Uterus (tissue), 2 donors: ENCODE data around the gene EIF1AX.

Experiments
- CTCF ChIP-seq, 4 experiments: fragments of 200-600 bp in 2 of 4; fragments of 450-650 bp in 2 of 4; sonication (generic) in 2 of 4; IDR thresholded peaks; one replicate each; pipeline ENCODE4 v1.5.1; 2016 to 2019; ENCODE audit warnings: antibody characterized with exemption in 4 of 4, mild to moderate bottlenecking in 2 of 4, moderate library complexity in 1 of 4
- POLR2A ChIP-seq, 2 donors: fragments of 450-650 bp; IDR thresholded peaks; one replicate each; pipeline ENCODE4 v1.6.1; 2016; ENCODE audit warnings: antibody characterized with exemption in 2 of 2, mild to moderate bottlenecking in 1 of 2, moderate library complexity in 1 of 2

- TF ChIP-seq CTCF (IDR thresholded peaks at IDR 0.05), result no peak
- TF ChIP-seq POLR2A (IDR thresholded peaks at IDR 0.05), result no peak
These were observed 1.5 kb upstream of the EIF1AX start for GRCh38 chrX:20143111-20143510.
